Renal cortex interstitium (tissue), 11 donors: ENCODE data around the gene ARHGAP35. TPM values are rescaled to one million over a fixed set of nuclear protein-coding genes. Genes with fewer than 3 reads are reported as not detected.
"Not testable (repeated sequence)": the region's sequence is repeated elsewhere in the genome, so short reads cannot be mapped to it uniquely, and the experiment has no call there.

ENCODE experiments used
- DNase-seq, 11 donors: peaks; one replicate each; pipeline ENCODE4 v3.0.0-alpha.2; 2013; ENCODE audit warnings: low read depth in 9 of 11, low spot score in 4 of 11; ENCODE audit errors: extremely low read depth in 1 of 11
- polyA plus RNA-seq, 3 donors: library from polyadenylated mRNA; unstranded; fragments of 120-200 nt; gene quantifications; one replicate each; pipeline ENCODE4 v1.2.1, GENCODE V29; 2013; ENCODE audit not compliant: insufficient read length in 3 of 3

The ARHGAP35 gene
- polyA plus RNA-seq, 3 donors = 47.6 to 54.5 (median 49.3) TPM

DNA sequence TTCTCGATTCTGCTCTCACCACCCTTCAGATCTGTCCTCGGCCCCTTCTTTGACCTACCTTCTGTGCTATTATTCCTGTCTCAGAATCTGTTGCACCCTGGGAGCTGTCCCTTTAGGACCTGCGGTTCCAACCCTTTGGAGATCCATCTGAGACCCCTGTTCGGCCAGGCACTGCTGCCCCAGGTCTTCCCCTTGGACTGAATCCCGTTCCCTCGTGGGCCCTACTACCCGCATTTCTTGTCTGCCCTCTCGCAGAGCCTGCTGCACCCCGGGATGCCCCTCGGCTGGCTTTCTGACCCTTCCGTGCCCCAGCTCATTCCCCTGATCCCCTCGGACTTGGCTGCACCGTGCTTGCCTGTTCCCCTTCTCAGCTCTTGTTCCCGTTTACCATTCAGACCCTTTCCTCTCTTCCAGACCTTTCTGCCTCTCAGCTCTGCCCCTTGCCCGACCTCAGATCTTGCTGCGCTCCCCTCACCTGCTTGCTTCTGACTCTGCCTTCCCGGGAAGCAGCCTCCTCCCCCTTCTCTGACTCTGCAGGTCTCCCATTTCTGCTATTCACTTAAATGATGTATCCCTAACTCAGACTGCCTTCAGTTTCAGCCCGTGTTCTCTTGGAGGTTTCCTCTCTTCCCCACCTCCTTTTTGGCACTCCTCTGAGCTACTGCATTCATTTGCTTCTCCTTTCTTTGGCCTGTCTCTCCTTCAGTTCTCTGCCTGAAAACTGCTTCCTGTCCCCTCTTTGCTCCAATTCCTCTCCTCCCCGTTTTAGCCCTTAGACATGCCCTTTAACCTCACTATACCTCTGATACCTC, 1.1 kb downstream of the ARHGAP35 start:
- peak in 1 of 11 donors; percentile 18 for DNase-seq

DNA sequence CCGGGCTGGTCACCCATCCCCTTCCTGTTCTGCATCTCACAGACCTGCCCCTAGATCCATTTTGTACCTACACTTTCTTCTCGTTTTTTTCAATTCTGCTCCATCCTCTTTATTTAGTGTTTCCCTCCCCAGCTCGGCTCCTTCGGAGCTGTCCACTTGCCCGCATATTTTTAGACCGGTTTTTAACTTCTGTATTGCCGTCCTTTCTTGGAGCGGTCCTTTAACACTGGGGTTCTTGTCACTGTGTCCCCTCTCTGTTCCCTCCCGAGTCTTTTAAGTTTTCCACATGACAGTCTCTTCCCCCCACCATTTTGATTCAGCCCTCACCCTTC, 1.7 kb downstream of the ARHGAP35 start:
- no peak for DNase-seq

DNA sequence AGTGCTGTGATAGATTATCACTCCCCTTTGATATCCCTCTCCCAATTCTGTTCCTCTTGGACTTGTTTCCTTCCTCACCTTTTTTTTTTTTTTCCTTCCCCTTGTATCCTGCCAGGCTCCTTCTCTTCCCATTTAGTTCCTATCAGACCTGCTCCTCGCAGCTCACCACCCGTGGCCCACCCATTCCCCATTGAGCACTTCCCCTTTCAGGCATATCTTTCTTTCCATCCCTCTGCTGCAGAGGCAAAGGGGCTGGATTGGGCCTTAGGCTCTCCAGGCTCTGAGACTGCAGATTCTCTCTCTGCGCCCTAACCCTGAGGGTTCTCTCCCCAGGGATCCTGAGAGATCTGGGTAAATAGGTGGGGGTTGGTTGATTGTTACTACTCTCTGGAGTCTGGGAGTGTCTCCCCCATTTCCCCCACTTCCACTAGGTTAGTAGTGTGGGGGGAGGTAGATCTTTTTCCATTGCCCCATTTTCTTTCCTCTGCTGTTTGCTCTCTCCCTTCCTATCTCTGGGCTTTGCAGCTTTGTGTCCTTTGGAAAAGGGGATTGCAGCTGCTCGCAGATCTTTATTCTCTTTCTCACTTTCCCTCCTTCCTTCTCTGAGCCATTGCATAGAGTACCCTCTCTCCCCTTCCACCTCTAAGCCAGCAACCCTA, 2.3 kb downstream of the ARHGAP35 start:
- DNase-seq = no peak

DNA sequence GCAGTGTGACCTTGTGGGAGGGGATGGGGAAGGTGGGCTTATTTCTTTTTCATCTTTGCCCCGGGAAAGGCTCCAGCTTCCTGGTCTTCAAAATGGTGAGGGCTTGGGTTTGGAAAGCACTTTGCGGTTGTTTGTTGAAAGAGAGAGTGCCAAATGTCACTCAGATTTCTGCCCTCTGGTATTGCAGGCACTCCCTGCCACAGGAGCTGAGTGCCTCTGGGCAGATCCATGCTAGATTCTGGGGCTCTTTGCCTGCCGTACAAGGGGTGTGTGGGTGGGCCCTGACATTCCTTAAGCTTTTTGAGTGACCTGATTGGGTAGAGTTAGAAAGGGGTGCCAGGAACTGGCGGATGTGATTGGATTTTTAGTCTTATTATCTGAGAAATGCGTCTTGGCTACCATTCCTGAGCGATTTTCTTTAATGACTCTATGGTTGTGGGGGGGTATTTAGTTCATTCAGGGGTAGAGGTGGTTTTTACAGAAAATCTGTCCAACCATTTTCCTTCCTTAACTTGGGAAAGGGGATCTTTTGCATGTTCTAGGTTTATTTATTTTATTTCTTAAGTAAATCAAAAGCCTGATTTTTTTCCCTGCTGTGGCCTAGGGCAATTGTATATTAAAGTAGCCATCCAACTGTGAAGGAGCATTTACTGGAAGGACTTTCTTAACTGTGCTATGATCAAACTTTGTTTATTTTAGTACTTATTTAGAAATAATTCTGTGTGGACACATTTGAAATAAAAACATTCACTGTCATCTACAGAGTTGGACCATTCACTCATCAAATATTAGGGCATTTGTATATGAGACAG, 3.2 kb downstream of the ARHGAP35 start:
- DNase-seq = no peak

DNA sequence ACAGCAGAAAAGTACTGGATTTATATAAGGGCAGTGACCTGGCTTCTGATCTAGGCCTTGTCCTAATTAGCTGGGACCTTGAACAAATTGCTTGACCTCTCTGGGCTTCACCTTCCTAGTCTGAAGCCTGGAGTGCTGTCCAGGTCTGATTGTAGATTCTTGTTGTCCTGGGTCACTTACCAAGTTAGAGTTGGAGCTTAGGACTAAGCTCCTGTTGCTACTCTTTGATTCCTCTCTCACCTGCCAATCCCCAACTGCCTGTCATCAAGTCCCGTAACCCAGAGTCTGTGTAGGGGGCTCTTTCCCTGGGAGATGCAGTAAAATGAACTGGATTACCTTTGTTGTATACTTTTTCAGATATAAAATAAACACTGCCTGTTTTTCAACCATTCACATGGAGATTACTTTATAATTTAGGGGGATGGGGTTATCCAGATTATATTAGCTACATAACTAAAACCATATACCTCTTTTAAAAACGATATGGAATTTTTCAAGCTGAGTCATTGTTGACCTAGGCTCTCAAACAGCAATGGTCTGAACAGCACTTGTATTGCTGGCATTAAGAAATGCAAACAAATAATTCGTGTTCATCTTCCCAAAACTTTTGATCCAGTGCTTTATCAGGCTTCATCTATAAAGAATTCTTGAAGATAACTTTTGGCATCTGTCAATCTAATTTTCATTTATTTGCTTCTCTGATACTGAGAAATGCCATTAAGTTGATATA, 5.8 kb downstream of the ARHGAP35 start:
- DNase-seq = no peak

DNA sequence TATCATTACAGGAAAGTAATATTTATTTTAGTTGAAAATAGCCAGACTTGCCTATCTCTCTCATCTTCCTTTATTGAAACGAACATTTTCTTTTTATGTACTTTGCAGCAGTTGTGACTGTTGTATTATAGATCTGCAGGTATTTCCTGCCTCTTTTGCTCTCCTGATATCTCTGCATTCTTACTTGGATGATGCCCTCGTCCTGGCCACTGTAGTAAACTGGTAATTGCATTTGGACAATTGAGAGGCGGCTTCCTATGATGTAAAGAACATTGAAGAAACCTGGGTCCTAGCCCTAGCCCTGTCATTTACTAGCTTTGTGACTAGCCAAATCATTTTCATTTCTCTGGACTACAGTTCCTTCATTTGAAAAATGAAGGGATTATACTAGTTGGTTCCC, 6.4 kb downstream of the ARHGAP35 start:
- no peak for DNase-seq

DNA sequence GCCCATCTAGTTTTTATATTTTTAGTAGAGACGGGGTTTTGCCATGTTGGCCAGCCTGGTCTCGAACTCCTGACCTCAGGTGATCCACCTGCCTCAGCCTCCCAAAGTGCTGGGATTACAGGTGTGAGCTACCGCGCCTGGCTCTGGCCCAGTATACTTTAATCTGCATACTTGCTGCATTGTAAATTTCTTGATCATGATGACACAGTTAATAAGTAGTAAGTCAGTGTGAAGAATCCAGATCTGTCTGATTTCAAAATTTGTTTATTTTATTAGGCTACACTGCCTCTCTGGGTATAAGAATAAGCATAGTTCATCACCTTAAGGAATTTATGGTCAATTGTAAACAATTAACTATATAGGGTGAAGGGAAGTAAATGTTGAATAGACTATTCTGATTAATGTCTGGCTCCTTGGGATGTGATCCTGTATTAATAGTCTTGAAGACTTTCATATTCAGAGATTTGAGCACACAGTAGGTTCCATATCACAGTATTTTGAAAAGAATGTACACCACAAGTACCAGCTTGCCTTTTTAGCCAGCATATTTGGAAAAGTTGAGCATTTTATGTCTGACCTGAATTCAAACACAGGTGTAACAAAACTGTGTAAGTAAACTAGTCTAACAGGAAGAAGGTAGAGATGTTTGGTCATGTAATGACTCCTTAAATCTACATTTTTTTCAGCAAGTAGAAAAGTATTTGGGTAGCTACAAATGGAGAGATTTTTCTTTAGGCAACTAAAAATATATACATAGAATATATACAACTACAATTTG, 7.4 kb downstream of the ARHGAP35 start:
- DNase-seq = no peak

DNA sequence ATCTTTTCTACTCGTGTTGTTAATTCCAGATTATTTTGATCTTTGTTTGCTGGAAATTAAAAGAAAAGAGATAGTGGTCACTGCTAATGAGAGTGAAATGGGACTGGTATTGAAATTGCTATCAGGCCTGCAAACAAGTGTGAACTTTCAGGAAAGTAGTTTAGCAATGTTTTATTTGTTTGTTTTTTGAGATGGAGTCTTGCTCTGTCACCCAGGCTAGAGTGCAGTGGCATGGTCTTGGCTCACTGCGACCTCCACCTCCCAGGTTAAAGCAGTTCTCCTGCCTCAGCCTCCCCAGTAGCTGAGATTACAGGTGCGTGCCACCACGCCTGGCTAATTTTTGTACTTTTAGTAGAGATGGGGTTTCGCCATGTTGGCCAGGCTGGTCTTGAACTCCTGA, 10.4 kb downstream of the ARHGAP35 start:
- DNase-seq = not testable (repeated sequence)

DNA sequence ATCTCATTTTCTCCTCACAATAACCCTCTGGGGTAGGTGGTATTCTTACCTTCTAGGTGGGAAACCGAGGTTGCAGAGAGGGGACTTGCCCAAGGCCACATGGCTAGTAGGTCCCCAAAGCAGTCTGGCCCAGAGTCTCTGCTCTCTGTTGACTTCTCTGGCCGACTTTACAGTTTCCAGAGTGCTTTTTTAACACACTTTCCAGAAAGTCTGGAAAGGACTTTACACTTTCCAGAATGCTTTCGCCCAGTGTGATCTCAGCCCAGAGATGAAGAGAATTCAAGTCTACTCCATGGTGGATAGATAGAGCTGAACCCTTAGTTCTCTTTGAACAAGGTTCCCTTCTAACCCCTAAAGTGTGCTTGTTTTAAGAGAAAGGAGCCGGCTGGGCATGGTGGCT, 12.2 kb downstream of the ARHGAP35 start:
- DNase-seq = no peak

DNA sequence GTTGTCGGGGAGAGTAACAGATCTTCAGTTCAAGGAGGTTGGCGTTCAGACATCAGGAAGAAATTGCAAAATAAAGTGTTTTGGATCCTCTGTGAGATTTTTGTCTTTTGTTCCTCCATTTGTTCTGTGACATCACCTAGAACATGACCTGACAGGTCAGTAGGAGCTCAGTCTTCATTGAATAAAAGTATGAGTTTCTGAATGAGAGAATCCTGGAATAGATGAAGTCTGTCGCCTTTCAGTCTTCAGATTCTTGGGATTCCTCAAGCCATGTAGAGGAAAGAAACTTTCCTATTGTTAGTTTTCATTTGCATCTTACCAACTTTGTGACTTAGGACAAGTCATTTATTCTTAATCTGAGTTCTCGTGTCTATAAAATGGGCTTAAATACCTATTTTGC, 14.4 kb downstream of the ARHGAP35 start:
- no peak for DNase-seq

DNA sequence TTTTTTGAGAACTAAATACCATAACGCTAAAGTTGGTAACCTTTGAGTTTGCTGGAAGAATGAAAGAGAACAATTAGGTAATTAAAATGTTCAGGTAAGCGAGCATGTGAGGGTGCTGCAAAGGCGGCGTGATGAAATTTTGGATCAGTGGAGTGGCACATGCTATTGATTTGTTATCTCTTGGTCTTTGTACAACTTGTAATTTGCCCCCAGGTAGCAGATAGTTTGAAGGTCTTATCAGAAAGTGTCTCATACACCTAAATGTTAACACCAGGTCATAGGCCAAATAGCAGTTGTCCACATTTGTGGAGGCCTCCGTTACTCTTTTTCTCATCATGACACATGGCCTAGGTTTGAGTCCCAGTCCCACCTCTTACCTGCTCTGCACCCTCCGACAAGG, 14.9 kb downstream of the ARHGAP35 start:
- no peak for DNase-seq

DNA sequence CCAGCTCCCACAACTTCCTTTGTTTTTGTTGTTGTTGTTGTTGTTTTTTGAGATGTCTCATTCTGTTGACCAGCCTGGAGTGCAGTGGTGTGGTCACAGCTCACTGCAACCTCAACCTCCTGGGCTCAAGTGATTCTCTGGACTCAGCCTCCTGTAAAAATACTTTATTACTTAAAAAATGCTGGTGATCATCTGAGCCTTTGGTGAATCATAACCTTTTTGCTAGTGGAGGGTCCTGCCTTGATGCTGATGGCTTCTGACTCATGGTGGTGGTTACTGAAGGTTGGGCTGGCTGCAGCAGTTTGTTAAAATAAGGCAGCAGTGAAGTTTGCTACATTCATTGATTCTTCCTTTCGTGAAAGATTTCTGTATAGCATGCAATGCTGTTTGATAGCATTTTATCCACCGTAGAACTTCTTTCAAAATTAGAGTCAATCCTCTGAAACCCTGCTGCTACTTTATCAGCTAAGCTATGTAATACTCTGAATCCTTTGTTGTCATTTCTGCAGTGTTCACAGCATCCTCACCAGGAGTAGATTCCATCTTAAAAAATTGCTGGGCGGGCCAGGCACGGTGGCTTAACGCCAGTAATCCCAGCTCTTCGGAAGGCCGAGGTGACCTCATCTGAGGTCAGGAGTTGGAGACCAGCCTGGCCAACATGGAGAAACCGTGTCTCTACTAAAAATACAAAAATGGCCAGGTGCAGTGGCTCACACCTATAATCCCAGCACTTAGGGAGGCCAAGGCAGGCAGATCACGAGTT, 18.0 kb downstream of the ARHGAP35 start:
- DNase-seq = no peak

DNA sequence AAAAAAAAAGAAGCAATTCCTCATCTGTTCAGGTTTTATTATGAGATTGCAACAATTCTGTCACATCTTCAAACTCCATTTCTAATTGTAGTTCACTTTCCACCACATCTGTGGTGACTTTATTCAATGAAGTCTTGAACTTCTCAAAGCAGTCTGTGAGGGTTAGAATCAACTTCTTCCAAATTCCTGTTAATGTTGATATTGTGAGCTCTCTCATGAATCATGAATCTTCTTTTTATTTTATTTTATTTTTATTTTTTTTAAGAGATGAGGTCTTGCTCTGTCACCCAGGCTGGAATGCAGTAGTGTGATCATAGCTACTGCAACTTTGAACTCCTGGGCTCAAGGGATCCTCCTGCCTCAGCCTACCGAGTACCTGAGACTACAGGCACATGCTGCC, 19.6 kb downstream of the ARHGAP35 start:
- no peak for DNase-seq

DNA sequence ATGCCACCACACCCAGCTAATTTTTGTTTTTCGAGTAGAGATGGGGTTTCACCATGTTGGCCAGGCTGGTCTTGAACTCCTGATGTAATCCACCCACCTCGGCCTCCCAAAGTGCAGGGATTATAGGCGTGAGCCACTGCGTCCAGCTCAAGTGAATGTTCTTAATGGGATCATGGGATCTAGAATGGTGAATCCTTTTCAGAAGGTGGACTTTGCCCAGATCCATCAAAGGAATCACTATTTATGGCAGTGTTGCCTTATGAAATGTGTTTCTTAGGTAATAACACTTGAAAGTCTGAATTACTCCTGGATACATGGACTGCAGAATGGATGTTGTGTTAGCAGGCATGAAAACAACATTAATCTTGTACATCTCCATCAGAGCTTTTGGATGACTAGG, 20.3 kb downstream of the ARHGAP35 start:
- no peak for DNase-seq

DNA sequence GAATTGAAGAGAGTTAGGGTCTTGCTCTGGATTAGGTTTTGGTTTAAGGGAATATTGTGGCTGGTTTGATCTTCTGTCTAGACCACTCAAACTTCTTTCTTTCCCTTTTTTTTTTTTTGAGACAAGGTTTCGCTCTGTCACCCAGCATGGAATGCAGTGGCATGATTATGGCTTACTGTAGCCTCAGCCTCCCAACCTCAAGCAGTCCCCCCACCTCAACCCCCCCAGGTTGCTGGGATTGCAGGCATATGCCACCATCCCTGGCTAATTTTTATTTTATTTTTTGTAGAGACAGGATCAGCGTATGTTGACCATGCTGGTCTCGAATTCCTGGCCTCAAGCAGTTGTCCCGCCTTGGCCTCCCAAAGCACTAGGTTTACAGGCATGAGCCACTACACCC, 21.2 kb downstream of the ARHGAP35 start:
- DNase-seq = no peak

DNA sequence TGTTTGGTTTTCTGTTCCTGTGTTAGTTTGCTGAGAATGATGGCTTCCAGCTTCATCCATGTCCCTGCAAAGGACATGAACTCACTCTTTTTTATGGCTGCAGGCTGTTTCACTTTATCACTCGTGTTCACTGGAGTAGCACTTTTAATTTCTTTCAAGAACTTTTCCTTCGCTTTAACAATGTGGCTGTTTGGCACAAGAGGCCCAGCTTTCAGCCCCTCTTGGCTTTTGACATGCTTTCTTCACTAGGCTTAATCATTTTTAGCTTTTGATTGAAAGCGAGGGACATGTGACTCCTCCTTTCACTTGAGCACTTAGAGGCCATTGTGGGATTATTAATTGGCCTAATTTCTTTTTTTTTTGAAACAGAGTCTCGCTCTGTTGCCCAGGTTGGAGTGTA, 22.0 kb downstream of the ARHGAP35 start:
- DNase-seq = not testable (repeated sequence)

DNA sequence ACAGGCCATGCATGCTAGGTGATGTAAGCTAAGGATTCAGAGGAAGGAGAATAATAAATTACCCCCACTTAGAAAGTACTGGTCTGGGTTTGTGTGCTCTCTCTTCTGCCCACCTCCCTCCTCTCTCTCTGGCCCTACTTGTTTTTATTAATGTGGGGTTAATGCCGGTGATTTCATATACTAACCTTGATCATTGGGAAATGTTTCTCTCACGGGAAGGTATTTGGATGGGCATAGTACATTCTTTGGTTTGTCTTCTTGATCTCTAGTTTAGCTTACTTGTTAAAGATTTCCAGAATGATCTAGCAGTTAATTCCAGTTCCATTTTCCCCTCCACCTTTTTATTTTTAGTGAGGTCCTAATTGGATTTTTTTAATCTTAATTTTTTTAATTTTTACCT, 24.6 kb downstream of the ARHGAP35 start:
- no peak for DNase-seq
